Peyer's patch (tissue), 4 donors: ENCODE results near the gene SMCO1.

Experiments
- CTCF ChIP-seq, 6 experiments: fragments of 450-650 bp in 4 of 6; fragments of 200-600 bp in 2 of 6; sonication (generic) in 1 of 6; IDR thresholded peaks; one replicate each; pipeline ENCODE4 v1.5.1; 2017 to 2019; ENCODE audit warnings: antibody characterized with exemption in 6 of 6, mild to moderate bottlenecking in 3 of 6, moderate library complexity in 1 of 6
- POLR2A ChIP-seq, 2 donors: fragments of 450-650 bp; IDR thresholded peaks; one replicate each; pipeline ENCODE4 v1.5.1; 2017; ENCODE audit warnings: antibody characterized with exemption in 2 of 2, mild to moderate bottlenecking in 2 of 2, moderate library complexity in 2 of 2

- TF ChIP-seq POLR2A (IDR thresholded peaks at IDR 0.05) (no peak), CTCF (IDR thresholded peaks at IDR 0.05) (no peak)
Observed at GRCh38 chr3:196524527-196524926, 9.4 kb upstream of the SMCO1 start.
